IMR-90 (cell line): ENCODE data around the gene SECISBP2. TPM values are rescaled to one million over a fixed set of nuclear protein-coding genes. Genes with fewer than 3 reads are reported as not detected.

Experiments
- ATAC-seq: fragments of 200-7000 bp; cut with Tn5 transposase; 2 replicates; pipeline ENCODE4 v1.9.1; 2020; ENCODE audit warnings: low read depth, mild to moderate bottlenecking, moderate library complexity
- BruUV-seq: library from RNA; stranded (reverse); fragments of 400-500 nt; replicated peaks from 2 replicates; lab custom pipeline; 2021; lab: Mats Ljungman, UMichigan
- CTCF ChIA-PET: fragments of 300-600 bp; formaldehyde crosslinking; extraction: SDS; loops from one replicate; lab custom pipeline; 2021; ENCODE audit warnings: antibody characterized with exemption; lab: Yijun Ruan, JAX
- POLR2A ChIA-PET: fragments of 300-600 bp; sonication (Branson Sonifier 250); formaldehyde crosslinking; loops from one replicate; lab custom pipeline; 2022; ENCODE audit warnings: antibody characterized with exemption; ENCODE audit not compliant: unreplicated experiment; lab: Charles Lee
- DNase-seq: peaks from one replicate; pipeline ENCODE4 v3.0.0; 2013
- H2AFZ ChIP-seq: replicated peaks from 2 replicates; pipeline ENCODE3; 2013; ENCODE audit warnings: low read length, mild to moderate bottlenecking; ENCODE audit not compliant: poor library complexity
- H2AK5ac ChIP-seq: 2 replicates; pipeline ENCODE4 v1.6.1; 2013; ENCODE audit warnings: low read depth, low read length, inconsistent platforms
- H2AK9ac ChIP-seq: replicated peaks from 2 replicates; pipeline ENCODE3; 2013; ENCODE audit warnings: mild to moderate bottlenecking, low read depth, low read length, moderate library complexity; ENCODE audit not compliant: poor library complexity
- H2BK120ac ChIP-seq: 2 replicates; pipeline ENCODE4 v1.6.1; 2013; ENCODE audit warnings: low read depth, low read length, inconsistent platforms
- H2BK15ac ChIP-seq: 3 replicates; pipeline ENCODE4 v1.6.1; 2013; ENCODE audit warnings: low read depth, low read length, inconsistent platforms
- H2BK20ac ChIP-seq: 2 replicates; pipeline ENCODE4 v1.6.1; 2013; ENCODE audit warnings: low read depth, mild to moderate bottlenecking, inconsistent platforms, low read length, moderate library complexity
- H2BK5ac ChIP-seq: 2 replicates; pipeline ENCODE4 v1.6.1; 2013; ENCODE audit warnings: mild to moderate bottlenecking, low read depth, low read length, inconsistent platforms; ENCODE audit not compliant: poor library complexity, severe bottlenecking
- H3K14ac ChIP-seq: replicated peaks from 2 replicates; pipeline ENCODE4 v1.6.1; 2013; ENCODE audit warnings: low read depth, low read length, inconsistent platforms
- H3K18ac ChIP-seq: 2 replicates; pipeline ENCODE4 v1.6.1; 2013; ENCODE audit warnings: low read depth, low read length, control low read depth
- H3K23ac ChIP-seq: 2 replicates; pipeline ENCODE4 v1.6.1; 2013; ENCODE audit warnings: low read depth, low read length, inconsistent platforms
- H3K27ac ChIP-seq: 2 replicates; pipeline ENCODE4 v1.5.1; 2013; ENCODE audit warnings: mild to moderate bottlenecking, control low read depth, low read length; ENCODE audit not compliant: insufficient read depth
- H3K27me3 ChIP-seq: 2 replicates; pipeline ENCODE4 v1.6.1; 2013; ENCODE audit warnings: low read length; ENCODE audit not compliant: control insufficient read depth, insufficient read depth
- H3K36me3 ChIP-seq: 2 replicates; pipeline ENCODE4 v1.6.1; 2013; ENCODE audit warnings: low read length, mixed read lengths; ENCODE audit not compliant: control insufficient read depth, insufficient read depth
- H3K4ac ChIP-seq: 2 replicates; pipeline ENCODE4 v1.6.1; 2013; ENCODE audit warnings: low read depth, low read length, inconsistent platforms
- H3K4me1 ChIP-seq: 2 replicates; pipeline ENCODE4 v1.6.1; 2013; ENCODE audit warnings: low read length, mixed read lengths; ENCODE audit not compliant: control insufficient read depth, insufficient read depth
- H3K4me2 ChIP-seq: 2 replicates; pipeline ENCODE4 v1.6.1; 2013; ENCODE audit warnings: low read depth, mild to moderate bottlenecking, control low read depth, low read length, moderate library complexity
- H3K4me3 ChIP-seq: 2 replicates; pipeline ENCODE4 v1.5.1; 2013; ENCODE audit warnings: low read depth, mild to moderate bottlenecking, control low read depth, low read length, moderate library complexity; ENCODE audit not compliant: insufficient read depth
- H3K56ac ChIP-seq: 2 replicates; pipeline ENCODE4 v1.6.1; 2013; ENCODE audit warnings: low read length, inconsistent platforms; ENCODE audit not compliant: insufficient read depth; ENCODE audit errors: extremely low read depth
- H3K79me1 ChIP-seq, 2 experiments: 2 replicates each; pipeline ENCODE4 v1.6.1; 2013; ENCODE audit warnings: low read length in 2 of 2, inconsistent platforms in 1 of 2, low read depth in 1 of 2
- H3K9ac ChIP-seq: 2 replicates; pipeline ENCODE4 v1.6.1; 2013; ENCODE audit warnings: low read depth, low read length, control low read depth
- H3K9me1 ChIP-seq: 2 replicates; pipeline ENCODE4 v1.6.1; 2013; ENCODE audit warnings: low read length, inconsistent platforms; ENCODE audit not compliant: insufficient read depth
- H3K9me3 ChIP-seq: 2 replicates; pipeline ENCODE4 v1.6.1; 2013; ENCODE audit warnings: low read length; ENCODE audit not compliant: control insufficient read depth, insufficient read depth
- H4K20me1 ChIP-seq: 2 replicates; pipeline ENCODE4 v1.6.1; 2013; ENCODE audit warnings: low read length, inconsistent platforms; ENCODE audit not compliant: insufficient read depth
- H4K5ac ChIP-seq: 2 replicates; pipeline ENCODE4 v1.6.1; 2013; ENCODE audit warnings: mild to moderate bottlenecking, low read depth, low read length, control low read depth
- H4K8ac ChIP-seq, 2 experiments: 2 replicates each; pipeline ENCODE4 v1.6.1; 2013; ENCODE audit warnings: low read depth in 2 of 2, low read length in 2 of 2, control low read depth in 1 of 2, inconsistent platforms in 1 of 2
- H4K91ac ChIP-seq: 2 replicates; pipeline ENCODE4 v1.6.1; 2013; ENCODE audit warnings: low read depth, low read length, inconsistent platforms; ENCODE audit not compliant: insufficient read depth
- CEBPB ChIP-seq: IDR thresholded peaks from 2 replicates; pipeline ENCODE4 v1.6.1; 2012; ENCODE audit warnings: low read depth, low read length, improper control_type of control experiment
- CHD1 ChIP-seq: IDR thresholded peaks from 2 replicates; pipeline ENCODE4 v1.6.1; 2012; ENCODE audit warnings: low read depth, low read length, improper control_type of control experiment
- CTCF ChIP-seq: conservative IDR thresholded peaks from 2 replicates; pipeline ENCODE4 v1.5.1; 2012; ENCODE audit warnings: mild to moderate bottlenecking, low read depth, low read length, improper control_type of control experiment
- FOS ChIP-seq: fragments of 150-350 bp; IDR thresholded peaks from 2 replicates; pipeline ENCODE4 v1.6.1; 2016; ENCODE audit warnings: low read depth, low read length
- MXI1 ChIP-seq: IDR thresholded peaks from 2 replicates; pipeline ENCODE4 v1.6.1; 2012; ENCODE audit warnings: low read depth, mild to moderate bottlenecking, low read length, moderate library complexity, borderline replicate concordance
- dilution Hi-C: fragments of 300-500 bp; cut with HindIII; formaldehyde crosslinking; loops from one replicate; pipeline ENCODE4 v1.14.3; 2018; ENCODE audit warnings: low sequenced_read_pairs; ENCODE audit not compliant: unreplicated experiment
- in situ Hi-C: fragments of 300-500 bp; cut with MboI; formaldehyde crosslinking; loops from 3 replicates; pipeline ENCODE4 v1.14.3; 2019; ENCODE audit warnings: low sequenced_read_pairs, inconsistent platforms, mixed read lengths
- intact Hi-C: fragments of 100-400 bp; cut with micrococcal nuclease; formaldehyde crosslinking; loops from 2 replicates; pipeline ENCODE4 v1.10.0; 2022
- polyA plus RNA-seq, 3 experiments: library from polyadenylated mRNA; depleted of rRNA; stranded (reverse); fragments of >200 nt; gene quantifications; 2 replicates each; pipeline ENCODE4 v1.2.3, GENCODE V29; 2012; ENCODE audit warnings: low replicate concordance in 1 of 3
- total RNA-seq: library from RNA; depleted of rRNA; stranded (reverse); fragments of >200 nt; gene quantifications from 2 replicates; pipeline ENCODE4 v1.2.3, GENCODE V29; 2012

Gene SECISBP2
- total and polyA plus RNA-seq, 2 of the 4 experiments (the other 2 are of a cell fraction): 16.4 to 18.8 TPM

DNA sequence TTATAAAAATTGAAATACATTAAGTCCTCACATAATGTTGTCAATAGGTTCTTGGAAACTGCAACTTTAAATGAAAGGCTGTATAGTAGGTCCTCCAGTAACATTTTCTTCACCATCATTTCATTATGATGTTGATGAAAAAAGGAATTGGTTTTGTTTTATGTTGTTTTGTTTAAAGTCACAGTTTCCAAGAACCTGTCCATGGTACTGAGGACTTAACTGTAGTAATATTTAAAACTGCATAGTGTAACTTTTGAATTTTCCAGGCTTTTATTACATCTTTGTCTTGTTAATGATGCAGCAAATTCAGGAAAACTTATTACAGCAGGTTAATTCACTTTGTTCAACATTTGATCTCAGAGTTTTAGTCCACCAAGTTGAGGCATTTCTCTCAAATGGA lies 11.6 kb downstream of the SECISBP2 start:
- H3K36me3 ChIP-seq: peaks cover 30% of the 10 kb centered on the region
- H2BK20ac ChIP-seq: no peak overlapping the region
- no peaks in the 10 kb centered on the region for H3K4me1 ChIP-seq
- no peak overlapping the region for H4K91ac ChIP-seq
- no peak overlapping the region for H2AK9ac ChIP-seq
- H4K20me1 ChIP-seq: peaks cover 4% of the 10 kb centered on the region
- no peak overlapping the region for H2BK15ac ChIP-seq
- no peak overlapping the region for H3K4me2 ChIP-seq
- no peaks in the 10 kb centered on the region for H3K9me3 ChIP-seq
- H3K4ac ChIP-seq: no peak overlapping the region
- H3K18ac ChIP-seq: no peak overlapping the region
- H3K4me3 ChIP-seq: no peak overlapping the region
- ATAC-seq (no peak), DNase-seq (no peak)
- H3K79me1 ChIP-seq: peaks cover 6 to 16% of the 10 kb centered on the region in 2 experiments
- H4K8ac ChIP-seq: no peak overlapping the region
- no peak overlapping the region for H3K9ac ChIP-seq
- intact Hi-C loops (no loop called here), dilution Hi-C loops (no loop called here), in situ Hi-C loops (no loop called here)
- ChIA-PET CTCF (no interaction called here), POLR2A (no interaction called here)
- no peak overlapping the region for H3K23ac ChIP-seq
- H4K5ac ChIP-seq: no peak overlapping the region
- H2BK5ac ChIP-seq: no peak overlapping the region
- no peak overlapping the region for H2AFZ ChIP-seq
- no peak overlapping the region for H3K14ac ChIP-seq
- TF ChIP-seq MXI1: no peak
- TF ChIP-seq CTCF: no peak
- TF ChIP-seq CHD1: no peak
- no peak for TF ChIP-seq CEBPB
- TF ChIP-seq FOS: no peak
- no TSS peak for BruUV-seq
- no peak overlapping the region for H3K56ac ChIP-seq
- no peaks in the 10 kb centered on the region for H3K27me3 ChIP-seq
- no peak overlapping the region for H3K27ac ChIP-seq
- peaks cover 8% of the 10 kb centered on the region; the same call in 1 of the 2 replicates for H3K9me1 ChIP-seq
- H2AK5ac ChIP-seq: no peak overlapping the region
- no peak overlapping the region for H2BK120ac ChIP-seq
